Mesodermal cell (in vitro differentiated cells): Measurements from ENCODE around the gene TAGLN3.

ENCODE experiments used
- H3K27ac ChIP-seq: 2 replicates; pipeline ENCODE4 v1.7.0; 2013; ENCODE audit warnings: mild to moderate bottlenecking, low read depth, low read length, moderate library complexity; ENCODE audit not compliant: severe bottlenecking
- H3K36me3 ChIP-seq: 2 replicates; pipeline ENCODE4 v1.7.1; 2013; ENCODE audit warnings: mild to moderate bottlenecking, low read length, moderate library complexity; ENCODE audit not compliant: control insufficient read depth, insufficient read depth
- H3K4me1 ChIP-seq: one replicate; pipeline ENCODE4 v1.7.1; 2013; ENCODE audit warnings: mild to moderate bottlenecking, low read length; ENCODE audit not compliant: insufficient read depth, control insufficient read depth, poor library complexity, severe bottlenecking
- H3K4me3 ChIP-seq: 2 replicates; pipeline ENCODE4 v1.7.0; 2013; ENCODE audit warnings: low read length, control low read depth, mild to moderate bottlenecking; ENCODE audit not compliant: insufficient read depth, poor library complexity, severe bottlenecking; ENCODE audit errors: extremely low read depth
- H3K9me3 ChIP-seq: 2 replicates; pipeline ENCODE4 v1.7.1; 2013; ENCODE audit warnings: mild to moderate bottlenecking, low read length, moderate library complexity; ENCODE audit not compliant: control insufficient read depth
- WGBS, 2 experiments: methylation state at CpG; one replicate each; pipeline ENCODE4 v1.1.5; 2013; ENCODE audit warnings: missing lambda C conversion rate in 2 of 2; ENCODE audit not compliant: insufficient coverage in 2 of 2; 5-methylcytosine and 5-hydroxymethylcytosine counted together

Gene TAGLN3

DNA sequence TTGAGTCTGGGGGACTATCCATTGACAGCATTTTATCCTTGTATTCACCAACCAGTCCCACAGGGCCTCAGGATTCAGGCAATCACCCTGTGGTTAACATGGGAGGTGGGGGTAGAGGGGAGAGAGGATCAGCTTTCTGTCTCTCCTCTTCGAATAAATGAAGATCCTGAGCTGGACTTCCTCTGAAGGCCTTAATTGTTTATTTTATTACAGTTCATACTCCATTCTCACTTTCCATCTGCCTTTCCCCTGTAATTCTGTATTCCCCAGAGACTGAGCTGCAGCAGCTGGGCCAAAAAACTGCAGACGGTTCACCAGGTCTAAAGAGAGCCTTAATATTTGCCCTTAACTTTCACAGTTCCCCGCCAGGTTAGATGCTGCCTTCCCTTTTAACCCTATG lies 11.9 kb downstream of the TAGLN3 start:
- H3K9me3 ChIP-seq = no peaks in the 10 kb centered on the region
- no peaks in the 10 kb centered on the region for H3K36me3 ChIP-seq
- no peak overlapping the region for H3K27ac ChIP-seq
- no peak overlapping the region for H3K4me3 ChIP-seq
- peaks cover 8% of the 10 kb centered on the region for H3K4me1 ChIP-seq
- WGBS, 2 experiments = 88 to 100% methylated on average over 2 of the region's 3 CpGs

DNA sequence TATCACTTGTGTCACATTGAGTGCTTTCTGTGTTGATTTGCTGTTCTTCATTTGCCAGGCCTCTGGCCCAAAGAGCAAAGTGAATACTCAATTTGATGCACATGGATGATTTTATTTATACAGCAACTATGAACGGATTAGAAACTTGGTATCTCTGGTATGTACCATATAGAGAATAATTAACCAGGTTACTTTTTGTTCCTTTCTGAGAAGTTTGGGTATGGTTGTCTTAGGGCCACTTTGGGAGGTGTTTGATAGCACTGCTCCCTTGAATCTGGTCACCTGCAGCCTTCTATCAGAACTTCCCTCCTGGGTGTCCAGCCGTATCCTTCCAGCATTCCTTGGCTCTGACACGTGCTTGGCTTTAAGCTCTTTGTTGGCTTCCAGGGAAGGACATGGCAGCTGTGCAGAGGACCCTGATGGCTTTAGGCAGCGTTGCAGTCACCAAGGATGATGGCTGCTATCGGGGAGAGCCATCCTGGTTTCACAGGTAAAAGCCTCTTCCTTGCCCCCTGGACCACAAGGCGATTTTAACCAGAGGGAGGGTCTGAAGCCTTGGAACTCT lies 12.7 kb downstream of the TAGLN3 start:
- no peaks in the 10 kb centered on the region for H3K36me3 ChIP-seq
- H3K9me3 ChIP-seq = no peaks in the 10 kb centered on the region
- whole genome bisulfite sequencing, 2 experiments = 88 to 91% methylated on average over 3 to 4 of the region's 6 CpGs
- H3K4me1 ChIP-seq = peaks cover 8% of the 10 kb centered on the region
- H3K27ac ChIP-seq = no peak overlapping the region
- no peak overlapping the region for H3K4me3 ChIP-seq

DNA sequence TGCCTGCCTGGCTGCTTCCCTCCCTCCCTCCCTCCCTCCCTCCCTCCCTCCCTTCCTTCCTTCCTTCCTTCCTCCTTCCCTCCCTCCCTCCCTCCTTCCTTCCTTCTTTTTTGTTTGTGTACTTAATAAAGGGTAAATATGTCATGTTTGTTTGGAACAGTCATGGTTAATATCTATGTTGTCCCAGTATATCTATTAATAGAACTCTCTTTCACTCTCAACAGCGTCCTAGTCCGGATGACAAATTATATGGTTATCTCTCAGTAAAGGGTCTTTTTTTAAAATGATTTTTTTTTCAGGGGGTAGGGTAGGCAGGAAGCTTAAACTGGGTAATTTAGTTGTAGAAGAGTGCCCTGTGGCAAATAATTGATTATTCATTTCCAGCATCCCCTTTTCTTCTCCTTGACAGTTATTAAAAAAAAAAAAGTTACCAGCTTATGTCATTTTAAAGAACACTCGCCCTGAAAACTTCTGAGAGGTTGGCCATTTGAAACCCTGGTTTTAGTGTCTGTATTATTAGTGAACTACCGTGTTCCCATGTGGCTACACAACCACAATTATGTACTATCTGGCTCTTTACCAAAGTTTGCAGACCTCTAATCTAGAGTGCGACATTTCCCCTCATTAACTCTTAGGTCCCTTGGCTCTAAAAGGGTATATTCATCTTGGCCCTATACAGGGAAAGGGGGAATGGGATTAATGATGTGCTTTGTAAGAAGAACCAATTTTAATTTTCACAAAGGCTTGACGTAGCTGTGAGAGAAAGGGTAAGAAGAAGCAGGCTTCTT lies 13.7 kb downstream of the TAGLN3 start:
- H3K4me1 ChIP-seq = peaks cover 6% of the 10 kb centered on the region
- H3K27ac ChIP-seq = no peak overlapping the region
- H3K36me3 ChIP-seq = no peaks in the 10 kb centered on the region
- 100% methylated on average over 1 of the region's 6 CpGs for WGBS, 2 experiments
- H3K4me3 ChIP-seq = no peak overlapping the region
- H3K9me3 ChIP-seq = no peaks in the 10 kb centered on the region

DNA sequence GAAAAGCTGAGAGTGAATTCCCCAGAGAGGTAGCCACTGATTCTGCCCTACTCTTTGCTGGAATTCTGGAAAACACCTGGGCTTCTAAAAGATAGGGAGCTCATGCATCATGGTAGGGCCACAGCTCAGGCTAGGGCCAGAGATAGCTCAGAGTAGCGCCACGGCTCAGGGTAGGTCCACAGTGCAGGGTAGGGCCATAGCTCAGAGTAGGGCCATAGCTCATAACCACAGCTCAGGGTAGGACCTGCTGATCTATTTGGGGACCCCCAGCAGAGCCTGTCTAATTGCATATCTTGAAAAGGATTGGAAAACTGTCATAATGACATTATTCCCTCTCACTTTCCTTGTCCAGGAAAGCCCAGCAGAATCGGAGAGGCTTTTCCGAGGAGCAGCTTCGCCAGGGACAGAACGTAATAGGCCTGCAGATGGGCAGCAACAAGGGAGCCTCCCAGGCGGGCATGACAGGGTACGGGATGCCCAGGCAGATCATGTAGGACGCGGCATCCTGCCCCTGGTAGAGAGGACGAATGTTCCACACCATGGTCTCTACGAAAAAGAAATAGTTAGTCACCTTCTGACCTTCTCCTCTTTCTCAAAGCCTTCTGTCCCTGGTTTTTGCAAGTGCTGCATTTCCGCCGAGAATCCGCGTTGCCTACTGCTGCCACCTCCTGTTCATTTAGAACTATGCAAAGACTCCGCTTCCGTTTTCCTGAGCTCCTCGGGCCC lies 14.5 kb downstream of the TAGLN3 start:
- Histone ChIP-seq H3K4me1 (no peaks in the 10 kb centered on the region), H3K27ac (no peak overlapping the region), H3K9me3 (no peaks in the 10 kb centered on the region), H3K36me3 (no peaks in the 10 kb centered on the region), H3K4me3 (no peak overlapping the region)
- 51 to 71% methylated on average over 12 to 15 of the region's 19 CpGs for WGBS, 2 experiments

DNA sequence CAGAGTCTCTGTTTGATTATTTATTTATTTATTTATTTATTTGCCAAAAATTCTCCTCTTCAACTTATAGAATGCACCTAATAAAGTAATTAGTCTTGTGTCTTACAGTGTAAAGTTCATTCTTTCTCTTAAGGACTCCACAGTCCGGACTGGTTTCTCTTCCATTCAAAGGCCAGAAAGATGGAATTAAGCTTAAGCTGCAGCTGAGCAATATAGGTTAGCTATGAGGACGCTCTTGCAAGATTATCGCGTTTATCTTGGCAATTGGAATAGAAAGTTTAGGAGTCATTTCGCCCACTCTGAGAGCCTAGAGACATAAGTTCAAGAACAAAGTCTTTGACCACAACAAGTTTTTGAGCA lies 15.0 kb downstream of the TAGLN3 start:
- H3K36me3 ChIP-seq = no peaks in the 10 kb centered on the region

DNA sequence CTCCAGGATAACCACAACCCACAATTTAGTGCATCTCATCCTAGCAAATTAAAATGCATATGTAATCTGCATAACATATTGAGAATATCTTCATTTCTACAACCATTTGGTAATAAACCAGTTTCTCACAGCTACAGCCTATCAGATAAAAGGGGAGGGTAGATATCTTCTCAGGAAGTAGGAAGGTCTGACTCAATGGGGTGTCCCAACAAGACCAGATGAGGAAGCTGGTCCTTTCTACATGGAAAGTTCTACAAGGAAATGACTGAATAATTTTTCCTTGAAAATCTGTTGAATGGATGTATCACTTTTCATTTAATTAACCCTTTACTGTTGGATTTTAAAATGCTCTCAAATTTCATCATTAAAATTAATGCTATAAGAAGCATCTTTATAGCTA lies 18.4 kb downstream of the TAGLN3 start:
- Histone ChIP-seq H3K9me3 (peaks cover 6% of the 10 kb centered on the region), H3K27ac (no peak overlapping the region), H3K4me1 (peaks cover 4% of the 10 kb centered on the region), H3K4me3 (no peak overlapping the region), H3K36me3 (no peaks in the 10 kb centered on the region)

More for the DNA sequence above, 15.0 kb downstream of the TAGLN3 start:
- no peaks in the 10 kb centered on the region for H3K4me1 ChIP-seq
- no peaks in the 10 kb centered on the region for H3K9me3 ChIP-seq
- WGBS, 2 experiments = 80 to 82% methylated on average over 4 to 5 of the region's 5 CpGs
- no peak overlapping the region for H3K4me3 ChIP-seq
- H3K27ac ChIP-seq = no peak overlapping the region

DNA sequence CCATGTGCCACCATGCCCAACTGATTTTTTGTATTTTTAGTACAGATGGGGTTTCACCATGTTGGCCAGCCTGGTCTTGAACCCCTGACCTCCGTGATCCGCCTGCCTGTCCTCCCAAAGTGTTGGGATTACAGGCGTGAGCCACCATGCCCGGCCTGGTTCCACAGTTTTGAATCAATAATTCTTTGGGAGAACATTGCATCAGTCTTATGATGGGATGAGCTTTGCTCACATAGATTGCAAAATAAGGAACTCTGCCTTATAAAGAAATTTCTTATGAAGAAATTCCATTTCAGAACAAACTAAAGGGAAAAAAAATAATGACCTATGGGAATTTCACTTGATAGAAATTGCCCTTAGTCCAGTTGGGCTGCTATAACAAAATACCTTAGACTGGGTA lies 20.0 kb downstream of the TAGLN3 start:
- no peak overlapping the region for H3K4me3 ChIP-seq
- 80 to 95% methylated on average over 3 to 4 of the region's 4 CpGs for WGBS, 2 experiments

DNA sequence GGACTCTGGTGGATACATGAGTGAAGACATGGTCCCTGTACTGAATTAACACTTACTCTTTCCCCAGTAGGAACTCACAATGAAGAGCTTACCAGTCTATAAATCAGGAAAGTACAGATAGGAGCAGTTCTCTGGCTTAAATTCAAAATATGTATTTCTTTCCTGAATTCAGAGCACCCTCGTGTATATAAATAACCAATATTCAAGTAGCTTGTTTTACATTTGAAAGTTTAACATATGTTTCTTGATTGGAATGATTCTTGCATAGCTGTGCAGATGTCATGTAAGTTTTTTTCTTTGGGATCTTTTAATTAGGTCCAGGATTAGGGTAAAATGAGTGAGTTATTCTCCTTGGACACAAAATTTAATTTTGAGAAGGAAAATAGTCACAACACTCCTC lies 21.0 kb downstream of the TAGLN3 start:
- no CpG with 5 or more reads among the region's 1 CpG for WGBS, 2 experiments
- H3K9me3 ChIP-seq = peaks cover 6% of the 10 kb centered on the region
- no peaks in the 10 kb centered on the region for H3K36me3 ChIP-seq
- H3K4me1 ChIP-seq = peaks cover 4% of the 10 kb centered on the region
- no peak overlapping the region for H3K4me3 ChIP-seq
- no peak overlapping the region for H3K27ac ChIP-seq

More for the DNA sequence above, 20.0 kb downstream of the TAGLN3 start:
- Histone ChIP-seq H3K36me3 (no peaks in the 10 kb centered on the region), H3K4me1 (peaks cover 4% of the 10 kb centered on the region), H3K9me3 (peaks cover 6% of the 10 kb centered on the region), H3K27ac (no peak overlapping the region)

DNA sequence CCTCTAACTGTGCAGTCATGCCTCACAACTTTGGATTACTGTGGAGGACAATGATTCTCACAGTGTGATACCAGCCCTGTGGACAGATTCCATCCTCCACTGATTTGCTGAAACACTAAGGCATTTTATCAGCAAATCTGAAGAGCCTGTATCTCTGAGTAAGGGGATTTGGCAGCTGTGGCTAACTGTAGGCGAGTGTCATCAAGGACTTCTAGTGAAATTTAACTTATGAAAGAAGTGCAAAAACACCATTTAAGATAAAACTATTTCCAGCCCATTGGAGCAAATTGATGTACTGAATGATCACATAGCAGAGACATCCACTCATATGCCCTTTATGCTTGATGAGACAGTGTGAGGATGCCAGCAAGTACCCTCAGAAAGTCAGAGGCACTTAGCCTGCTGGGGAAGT lies 22.0 kb downstream of the TAGLN3 start:
- Histone ChIP-seq H3K9me3 (peaks cover 6% of the 10 kb centered on the region), H3K36me3 (no peaks in the 10 kb centered on the region), H3K4me3 (no peak overlapping the region), H3K4me1 (peaks cover 4% of the 10 kb centered on the region), H3K27ac (peak overlapping the region; percentile 63)
- no CpG with 5 or more reads among the region's 1 CpG for WGBS, 2 experiments

DNA sequence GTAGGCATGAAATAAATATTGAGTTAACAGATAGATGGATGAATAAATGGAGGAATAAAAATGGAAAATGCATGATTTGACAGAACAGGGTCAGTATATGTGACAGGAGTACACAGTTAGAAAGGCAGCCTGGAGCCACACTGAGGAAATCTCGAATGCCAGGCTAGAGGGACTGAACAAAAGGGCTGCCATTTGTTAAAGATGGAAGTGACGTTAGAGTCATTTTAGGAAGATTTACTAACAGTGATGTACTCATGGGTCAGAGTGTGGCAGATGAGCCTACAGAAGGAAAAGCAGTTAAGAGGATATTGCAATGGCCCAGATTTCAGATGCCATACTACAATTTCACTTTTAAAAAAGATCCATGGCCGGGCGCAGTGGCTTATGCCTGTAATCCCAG lies 28.4 kb downstream of the TAGLN3 start:
- Histone ChIP-seq H3K9me3 (no peaks in the 10 kb centered on the region), H3K4me3 (no peak overlapping the region), H3K36me3 (no peaks in the 10 kb centered on the region), H3K27ac (no peak overlapping the region), H3K4me1 (no peaks in the 10 kb centered on the region)
- 90 to 98% methylated on average over 2 to 4 of the region's 4 CpGs for WGBS, 2 experiments

DNA sequence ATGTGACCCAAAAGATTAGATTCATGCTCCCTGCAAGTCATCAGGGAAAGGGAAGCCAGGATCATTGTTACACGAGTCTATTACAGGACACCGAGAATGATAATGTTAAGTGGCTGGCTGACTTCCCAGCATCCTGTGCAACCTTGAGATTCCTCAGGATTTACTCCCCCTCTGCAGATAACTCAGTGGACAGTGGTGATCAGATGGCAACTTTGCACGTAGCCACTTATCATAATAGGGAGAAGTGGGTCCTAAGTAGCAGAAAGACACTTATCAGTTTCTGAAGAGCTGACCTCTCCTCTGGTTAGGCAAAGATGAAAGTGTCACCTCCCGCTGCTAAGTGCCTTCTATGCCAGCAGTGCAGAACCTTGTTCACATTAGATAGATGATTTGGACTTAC lies 29.1 kb downstream of the TAGLN3 start:
- Histone ChIP-seq H3K27ac (no peak overlapping the region), H3K4me3 (no peak overlapping the region), H3K4me1 (no peaks in the 10 kb centered on the region), H3K36me3 (no peaks in the 10 kb centered on the region), H3K9me3 (no peaks in the 10 kb centered on the region)
- 77 to 83% methylated on average over 3 to 4 of the region's 4 CpGs for WGBS, 2 experiments
